ENCODE results near the gene SLC7A5. TPM values are rescaled to one million over a fixed set of nuclear protein-coding genes. Genes with fewer than 3 reads are reported as not detected.
"Not testable (repeated sequence)": the region's sequence is repeated elsewhere in the genome, so short reads cannot be mapped to it uniquely, and the experiment has no call there.

SLC7A5 gene
- polyA plus RNA-seq, 6 donors from 2014 or later: 0.56 to 2.2 (median 1.7) TPM

- no peaks in the 10 kb centered on the region for H3K36me3 Mint-ChIP-seq
- ATAC-seq (ENCODE audit: low read depth in 2 of 2) (no peak), DNase-seq (no peak)
- H3K4me1 Mint-ChIP-seq: peaks cover 0 to 3% (median 0%) of the 10 kb centered on the region in 3 donors
- peaks cover 2 to 35% (median 23%) of the 10 kb centered on the region in 3 donors for H3K27me3 Mint-ChIP-seq
- H3K4me3 Mint-ChIP-seq: no peak overlapping the region
- no peak overlapping the region for H3K27ac Mint-ChIP-seq
- H3K9me3 Mint-ChIP-seq: no peaks in the 10 kb centered on the region
These were observed 10.9 kb upstream of the SLC7A5 start for GRCh38 chr16:87880117-87880696.

- ATAC-seq (ENCODE audit: low read depth in 2 of 2); H3K27ac Mint-ChIP-seq; DNase-seq; H3K4me3 Mint-ChIP-seq; H3K36me3 Mint-ChIP-seq; H3K4me1 Mint-ChIP-seq; H3K9me3 Mint-ChIP-seq: not testable (repeated sequence)
- H3K27me3 Mint-ChIP-seq: peaks cover 5 to 42% (median 23%) of the 10 kb centered on the region in 3 donors
These were observed 10.2 kb upstream of the SLC7A5 start for GRCh38 chr16:87879411-87880013.

GRCh38 chr16:87878704-87879103 lies 9.4 kb upstream of the SLC7A5 start:
- Mint-ChIP-seq H3K36me3 (no peaks in the 10 kb centered on the region), H3K27ac (no peak overlapping the region), H3K4me3 (no peak overlapping the region), H3K27me3 (peaks cover 5 to 44% (median 23%) of the 10 kb centered on the region in 3 donors), H3K4me1 (peaks cover 0 to 3% (median 0%) of the 10 kb centered on the region in 3 donors), H3K9me3 (no peaks in the 10 kb centered on the region)
- DNase-seq (no peak), ATAC-seq (ENCODE audit: low read depth in 2 of 2) (no peak)

GRCh38 chr16:87877942-87878507 lies 8.7 kb upstream of the SLC7A5 start:
- Mint-ChIP-seq H3K9me3 (no peaks in the 10 kb centered on the region), H3K4me3 (no peak overlapping the region), H3K27me3 (peaks cover 5 to 45% (median 23%) of the 10 kb centered on the region in 3 donors), H3K4me1 (peaks cover 0 to 3% (median 0%) of the 10 kb centered on the region in 3 donors), H3K27ac (no peak overlapping the region), H3K36me3 (no peaks in the 10 kb centered on the region)
- ATAC-seq (ENCODE audit: low read depth in 2 of 2) (no peak), DNase-seq (no peak)

- Mint-ChIP-seq H3K27ac (peak overlapping the region in 1 of 6 donors; percentile 37), H3K36me3 (no peaks in the 10 kb centered on the region), H3K27me3 (peaks cover 10 to 30% (median 12%) of the 10 kb centered on the region in 3 donors), H3K4me3 (no peak overlapping the region), H3K9me3 (no peaks in the 10 kb centered on the region), H3K4me1 (peaks cover 5 to 8% (median 7%) of the 10 kb centered on the region in 3 donors)
- no peak for DNase-seq
- no peak for ATAC-seq (ENCODE audit: low read depth in 2 of 2)
These were observed 5.5 kb upstream of the SLC7A5 start for GRCh38 chr16:87874639-87875427.

GRCh38 chr16:87870418-87871291 lies 1.3 kb upstream of the SLC7A5 start:
- not testable (repeated sequence) for H3K36me3 Mint-ChIP-seq; DNase-seq; ATAC-seq (ENCODE audit: low read depth in 2 of 2); H3K9me3 Mint-ChIP-seq
- peak overlapping the region in 4 of 6 donors; percentile 65 to 93 (median 76) for H3K27ac Mint-ChIP-seq
- H3K4me1 Mint-ChIP-seq: peaks cover 16 to 25% (median 24%) of the 10 kb centered on the region in 3 donors
- H3K4me3 Mint-ChIP-seq: peak overlapping the region in 7 of 8 donors; percentile 15 to 70 (median 56)
- H3K27me3 Mint-ChIP-seq: peaks cover 8 to 26% (median 10%) of the 10 kb centered on the region in 3 donors

GRCh38 chr16:87869879-87870417 lies 641 bp upstream of the SLC7A5 start:
- H3K4me1 Mint-ChIP-seq: peaks cover 17 to 25% (median 24%) of the 10 kb centered on the region in 3 donors
- H3K4me3 Mint-ChIP-seq: peak overlapping the region; percentile 38 to 93 (median 61)
- H3K27me3 Mint-ChIP-seq: peaks cover 5 to 21% (median 8%) of the 10 kb centered on the region in 3 donors
- peak overlapping the region in 5 of 6 donors; percentile 41 to 94 (median 56) for H3K27ac Mint-ChIP-seq
- H3K36me3 Mint-ChIP-seq; ATAC-seq (ENCODE audit: low read depth in 2 of 2); DNase-seq; H3K9me3 Mint-ChIP-seq: not testable (repeated sequence)

- peaks cover 4 to 14% (median 8%) of the 10 kb centered on the region in 3 donors for H3K27me3 Mint-ChIP-seq
- not testable (repeated sequence) for DNase-seq, H3K36me3 Mint-ChIP-seq, H3K9me3 Mint-ChIP-seq
- H3K4me3 Mint-ChIP-seq: peak overlapping the region; percentile 83 to 95 (median 91)
- ATAC-seq (ENCODE audit: low read depth in 2 of 2): peak; percentile 4 to 11
- peaks cover 18 to 25% (median 24%) of the 10 kb centered on the region in 3 donors for H3K4me1 Mint-ChIP-seq
- H3K27ac Mint-ChIP-seq: peak overlapping the region; percentile 58 to 96 (median 94)
These were observed 865 bp downstream of the SLC7A5 start for GRCh38 chr16:87868254-87869029.

- peaks cover 11 to 23% (median 17%) of the 10 kb centered on the region in 3 donors for H3K4me1 Mint-ChIP-seq
- ATAC-seq (ENCODE audit: low read depth in 2 of 2): not testable (repeated sequence)
These were observed 3.3 kb downstream of the SLC7A5 start for GRCh38 chr16:87865902-87866555.

GRCh38 chr16:87864331-87864989 lies 4.8 kb downstream of the SLC7A5 start:
- H3K4me3 Mint-ChIP-seq: no peak overlapping the region
- no peaks in the 10 kb centered on the region for H3K36me3 Mint-ChIP-seq
- DNase-seq (no peak), ATAC-seq (ENCODE audit: low read depth in 2 of 2) (no peak)
- peaks cover 10 to 23% (median 17%) of the 10 kb centered on the region in 3 donors for H3K4me1 Mint-ChIP-seq
- H3K27ac Mint-ChIP-seq: peak overlapping the region in 1 of 6 donors; percentile 65
- no peaks in the 10 kb centered on the region for H3K9me3 Mint-ChIP-seq
- no peaks in the 10 kb centered on the region for H3K27me3 Mint-ChIP-seq

More at GRCh38 chr16:87865902-87866555, 3.3 kb downstream of the SLC7A5 start:
- H3K27me3 Mint-ChIP-seq, DNase-seq, H3K9me3 Mint-ChIP-seq, H3K36me3 Mint-ChIP-seq, H3K27ac Mint-ChIP-seq, H3K4me3 Mint-ChIP-seq: not testable (repeated sequence)

GRCh38 chr16:87863327-87863635 lies 6.0 kb downstream of the SLC7A5 start:
- not testable (repeated sequence) for H3K36me3 Mint-ChIP-seq; H3K27me3 Mint-ChIP-seq; H3K4me3 Mint-ChIP-seq; ATAC-seq (ENCODE audit: low read depth in 2 of 2); DNase-seq; H3K9me3 Mint-ChIP-seq
- Mint-ChIP-seq H3K4me1 (peaks cover 5 to 19% (median 11%) of the 10 kb centered on the region in 3 donors), H3K27ac (peak overlapping the region in 1 of 6 donors; percentile 63)
